HG02973 (cell line): ENCODE measurements around the gene PLEKHO2.

ENCODE experiments used
- ATAC-seq: cut with Tn5 transposase; IDR thresholded peaks from one replicate; pipeline ENCODE4 v1.9.1; 2021; ENCODE audit warnings: moderate library complexity; ENCODE audit not compliant: unreplicated experiment

Gene PLEKHO2

DNA sequence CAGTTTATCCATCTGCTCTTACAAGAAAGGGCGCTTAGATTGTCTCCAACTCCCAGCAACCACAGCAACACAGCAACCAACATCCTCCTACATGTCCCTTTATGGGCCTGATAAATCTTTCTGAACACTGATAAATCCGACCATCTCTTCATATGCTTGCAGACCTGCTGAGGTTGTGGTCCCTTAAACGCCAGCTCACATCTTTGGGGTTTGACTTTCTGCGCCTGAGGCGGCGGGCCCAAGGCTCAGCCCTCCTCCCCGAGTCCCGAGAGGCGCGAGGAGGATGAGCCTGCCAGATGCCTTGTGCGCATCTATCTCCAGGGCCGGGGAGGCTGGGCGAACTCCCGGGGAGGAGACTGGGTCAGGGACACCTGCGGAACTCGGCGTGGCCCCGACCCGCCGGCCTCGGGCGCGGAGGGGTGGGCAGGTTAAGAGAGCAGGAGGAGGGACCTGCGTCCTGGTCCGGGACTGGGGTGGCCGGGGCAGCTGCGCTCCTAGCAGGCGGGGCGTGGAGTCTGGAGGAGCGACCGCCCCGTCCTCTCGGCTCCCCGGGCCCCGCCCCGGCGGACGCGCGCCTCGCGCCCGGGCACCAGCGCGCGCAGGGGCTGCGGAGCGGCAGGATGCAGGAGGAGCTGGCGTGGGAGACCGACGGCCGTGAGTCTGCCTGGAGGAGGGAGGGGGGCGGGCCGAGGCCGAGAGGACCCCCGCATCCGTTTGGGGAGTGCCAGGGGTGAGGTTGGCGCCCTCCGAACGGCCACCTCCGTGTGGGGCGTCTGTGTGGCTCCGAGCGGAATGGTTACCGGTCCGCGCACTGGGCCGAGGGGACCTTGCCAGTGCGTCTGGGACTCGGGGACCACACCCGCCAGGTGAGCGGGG is 69.8 kb downstream of the PLEKHO2 start, which contains the start of gene ANKDD1A:
Gene ANKDD1A, plus strand, starts transcription at position 592 of the 876 bp plus-strand sequence. Its CDS starts 29 bp downstream, at position 621.
- ATAC-seq: no peak

DNA sequence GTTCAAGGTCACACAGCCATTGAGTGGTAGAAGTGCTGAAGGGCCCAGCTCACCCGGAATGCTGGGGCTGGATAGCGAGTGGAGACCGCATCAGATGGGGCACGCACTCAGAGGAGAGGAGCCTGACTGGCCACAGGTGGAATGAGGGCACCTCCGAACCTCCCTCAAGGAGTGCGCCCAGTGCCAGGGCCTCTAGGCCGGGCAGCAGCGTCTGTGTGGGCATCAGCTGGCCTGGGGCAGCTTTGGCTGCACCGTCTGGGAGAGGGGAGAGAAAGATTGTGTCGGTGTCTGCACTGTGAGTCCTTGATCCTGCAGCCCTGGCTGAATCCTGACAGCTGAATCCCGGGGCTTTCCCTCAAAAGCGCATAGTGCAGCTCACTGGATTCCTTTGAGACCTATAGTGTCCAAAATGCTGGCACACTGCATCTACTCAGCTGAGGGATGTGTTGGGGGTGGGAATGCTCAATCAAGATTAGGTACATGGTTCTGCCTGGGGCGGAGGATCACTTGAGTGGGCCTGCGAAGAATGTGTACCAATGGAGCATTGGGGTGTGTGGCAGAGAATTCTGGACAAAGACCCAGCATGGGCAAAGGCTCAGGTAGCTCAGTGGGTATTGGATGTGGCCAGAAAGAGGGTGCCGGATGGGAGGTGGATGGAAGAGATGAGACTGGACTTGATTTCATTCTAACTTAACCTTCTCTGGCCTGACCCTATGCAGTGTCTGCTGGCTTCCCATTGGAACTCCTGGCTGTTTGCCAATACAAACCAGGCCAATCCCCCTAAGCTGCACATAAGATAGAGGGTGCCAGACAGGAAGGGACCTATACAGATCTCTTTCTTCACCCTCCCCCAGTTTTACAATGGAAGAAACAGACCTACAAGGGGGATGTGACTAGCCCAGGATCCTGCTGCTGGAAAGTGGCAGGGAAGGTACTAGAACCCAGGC is 70.9 kb downstream of the PLEKHO2 start:
- no peak for ATAC-seq

DNA sequence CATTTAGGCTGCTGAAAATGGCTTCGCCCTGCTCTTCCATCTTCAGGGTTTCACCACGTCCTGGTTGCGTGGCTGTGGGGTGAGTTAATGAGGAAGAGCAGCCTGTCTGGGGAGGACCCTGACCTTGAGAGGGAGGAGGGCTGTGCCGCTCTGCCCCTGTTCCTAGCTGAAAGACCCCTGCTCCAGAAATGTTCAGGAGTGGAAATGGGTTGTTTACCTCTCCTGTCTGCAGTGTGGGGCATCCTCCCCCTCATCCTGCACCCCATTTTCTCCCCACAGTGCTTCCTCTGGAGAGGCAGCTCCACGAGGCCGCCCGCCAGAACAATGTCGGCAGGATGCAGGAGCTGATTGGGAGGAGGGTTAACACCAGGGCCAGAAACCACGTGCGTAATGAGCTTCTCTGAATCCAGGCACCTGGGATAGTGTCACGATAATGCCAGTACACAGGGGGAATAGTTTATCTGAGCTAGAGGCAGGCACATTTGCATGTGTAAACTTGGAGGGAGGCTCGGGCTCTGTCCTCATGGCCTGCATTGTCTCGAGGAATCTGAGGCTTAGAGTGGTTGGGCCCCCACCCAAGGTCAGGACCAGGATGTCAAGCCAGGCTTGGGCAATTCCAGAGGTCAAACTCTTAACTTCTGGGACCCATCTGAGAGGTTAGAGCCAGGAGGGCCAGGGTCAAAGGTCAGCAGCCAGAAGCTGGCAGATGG is 74.0 kb downstream of the PLEKHO2 start:
- no peak for ATAC-seq

DNA sequence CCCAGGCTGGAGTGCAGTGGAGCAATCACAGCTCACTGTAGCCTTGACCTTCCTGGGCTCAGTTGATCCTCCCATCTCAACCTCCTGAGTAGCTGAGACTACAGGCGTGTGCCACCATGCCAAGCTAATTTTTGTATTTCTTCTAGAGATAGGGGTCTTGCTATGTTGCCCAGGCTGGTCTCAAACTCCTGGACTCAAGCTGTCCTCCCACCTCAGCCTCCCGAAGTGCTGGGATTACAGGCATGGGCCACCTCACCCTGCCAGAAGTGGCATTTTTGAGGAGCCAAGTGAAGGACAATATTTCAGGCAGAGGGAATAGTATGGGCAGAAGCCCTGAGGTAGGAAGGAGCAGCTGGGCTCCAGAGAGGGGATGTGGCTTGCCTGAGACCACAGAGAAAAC is 74.7 kb downstream of the PLEKHO2 start:
- ATAC-seq: no peak

DNA sequence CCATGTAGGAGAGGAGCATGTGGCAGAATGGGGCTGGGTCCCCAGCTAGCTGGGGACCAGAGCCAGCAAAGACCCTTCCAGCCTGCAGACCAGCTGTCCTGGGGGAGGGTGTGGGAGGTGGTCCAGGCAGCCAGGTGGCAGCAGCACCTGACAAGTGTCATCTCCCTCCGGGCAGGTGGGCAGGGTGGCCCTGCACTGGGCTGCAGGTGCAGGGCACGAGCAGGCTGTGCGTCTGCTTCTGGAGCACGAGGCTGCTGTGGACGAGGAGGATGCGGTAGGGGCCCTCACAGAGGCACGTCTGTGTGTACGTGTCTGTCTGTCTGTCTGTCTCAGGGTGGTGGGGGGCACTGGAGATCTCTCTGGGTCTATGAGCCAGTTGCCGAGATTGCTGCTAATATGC is 75.5 kb downstream of the PLEKHO2 start:
- no peak for ATAC-seq
